ENCODE results near the gene SLC35G6. TPM values are rescaled to one million over a fixed set of nuclear protein-coding genes. Genes with fewer than 3 reads are reported as not detected.

The SLC35G6 gene
- total and polyA plus RNA-seq, 4 donors: not detected

DNA sequence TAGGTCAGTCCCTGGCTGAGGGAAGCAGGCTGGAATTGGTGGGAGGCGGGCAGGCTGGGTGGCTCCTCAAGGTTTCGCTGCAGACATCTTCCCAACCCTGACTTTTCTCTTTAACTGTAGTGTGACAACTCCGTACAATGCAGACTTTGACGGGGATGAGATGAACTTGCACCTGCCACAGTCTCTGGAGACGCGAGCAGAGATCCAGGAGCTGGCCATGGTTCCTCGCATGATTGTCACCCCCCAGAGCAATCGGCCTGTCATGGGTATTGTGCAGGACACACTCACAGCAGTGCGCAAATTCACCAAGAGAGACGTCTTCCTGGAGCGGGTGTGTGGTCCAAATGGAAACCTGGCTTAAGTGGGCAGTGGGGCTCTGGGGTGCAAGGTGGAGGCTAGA lies 17.9 kb downstream of the SLC35G6 start:
- no peak overlapping the region for H3K27ac ChIP-seq (ENCODE audit: low read depth in 1 of 2, low read length in 2 of 2)
- whole genome bisulfite sequencing: 89% methylated on average over 11 of the region's 11 CpGs
- no peaks in the 10 kb centered on the region for H3K27me3 ChIP-seq (ENCODE audit: control insufficient read depth in 4 of 4, insufficient read depth in 4 of 4, low read length in 3 of 4)
- H3K36me3 ChIP-seq (ENCODE audit: control insufficient read depth in 4 of 4, insufficient read depth in 3 of 4, low read depth in 1 of 4, low read length in 3 of 4): peaks cover 36 to 81% (median 70%) of the 10 kb centered on the region in 4 donors
- H3K4me1 ChIP-seq (ENCODE audit: control insufficient read depth in 4 of 4, insufficient read depth in 4 of 4, low read length in 3 of 4): no peaks in the 10 kb centered on the region
- no peak for TF ChIP-seq FOXA2 (IDR thresholded peaks at IDR 0.05)
- no peak for TF ChIP-seq YY1 (IDR thresholded peaks at IDR 0.05)
- TF ChIP-seq, protein P1, sequence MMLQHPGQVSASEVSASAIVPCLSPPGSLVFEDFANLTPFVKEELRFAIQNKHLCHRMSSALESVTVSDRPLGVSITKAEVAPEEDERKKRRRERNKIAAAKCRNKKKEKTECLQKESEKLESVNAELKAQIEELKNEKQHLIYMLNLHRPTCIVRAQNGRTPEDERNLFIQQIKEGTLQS (IDR thresholded peaks at IDR 0.05): no peak
- TF ChIP-seq, protein P2, sequence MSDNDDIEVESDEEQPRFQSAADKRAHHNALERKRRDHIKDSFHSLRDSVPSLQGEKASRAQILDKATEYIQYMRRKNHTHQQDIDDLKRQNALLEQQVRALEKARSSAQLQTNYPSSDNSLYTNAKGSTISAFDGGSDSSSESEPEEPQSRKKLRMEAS (IDR thresholded peaks at IDR 0.05): no peak
- TF ChIP-seq, protein P3, sequence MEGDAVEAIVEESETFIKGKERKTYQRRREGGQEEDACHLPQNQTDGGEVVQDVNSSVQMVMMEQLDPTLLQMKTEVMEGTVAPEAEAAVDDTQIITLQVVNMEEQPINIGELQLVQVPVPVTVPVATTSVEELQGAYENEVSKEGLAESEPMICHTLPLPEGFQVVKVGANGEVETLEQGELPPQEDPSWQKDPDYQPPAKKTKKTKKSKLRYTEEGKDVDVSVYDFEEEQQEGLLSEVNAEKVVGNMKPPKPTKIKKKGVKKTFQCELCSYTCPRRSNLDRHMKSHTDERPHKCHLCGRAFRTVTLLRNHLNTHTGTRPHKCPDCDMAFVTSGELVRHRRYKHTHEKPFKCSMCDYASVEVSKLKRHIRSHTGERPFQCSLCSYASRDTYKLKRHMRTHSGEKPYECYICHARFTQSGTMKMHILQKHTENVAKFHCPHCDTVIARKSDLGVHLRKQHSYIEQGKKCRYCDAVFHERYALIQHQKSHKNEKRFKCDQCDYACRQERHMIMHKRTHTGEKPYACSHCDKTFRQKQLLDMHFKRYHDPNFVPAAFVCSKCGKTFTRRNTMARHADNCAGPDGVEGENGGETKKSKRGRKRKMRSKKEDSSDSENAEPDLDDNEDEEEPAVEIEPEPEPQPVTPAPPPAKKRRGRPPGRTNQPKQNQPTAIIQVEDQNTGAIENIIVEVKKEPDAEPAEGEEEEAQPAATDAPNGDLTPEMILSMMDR (IDR thresholded peaks at IDR 0.05; ENCODE audit: low read depth, low read length, missing input control): no peak
- TF ChIP-seq SP1 (IDR thresholded peaks at IDR 0.05): no peak
- TF ChIP-seq GABPA (IDR thresholded peaks at IDR 0.05 in 1 of 2, conservative IDR thresholded peaks at IDR 0.05 in 1 of 2): no peak
- TF ChIP-seq, protein P4, sequence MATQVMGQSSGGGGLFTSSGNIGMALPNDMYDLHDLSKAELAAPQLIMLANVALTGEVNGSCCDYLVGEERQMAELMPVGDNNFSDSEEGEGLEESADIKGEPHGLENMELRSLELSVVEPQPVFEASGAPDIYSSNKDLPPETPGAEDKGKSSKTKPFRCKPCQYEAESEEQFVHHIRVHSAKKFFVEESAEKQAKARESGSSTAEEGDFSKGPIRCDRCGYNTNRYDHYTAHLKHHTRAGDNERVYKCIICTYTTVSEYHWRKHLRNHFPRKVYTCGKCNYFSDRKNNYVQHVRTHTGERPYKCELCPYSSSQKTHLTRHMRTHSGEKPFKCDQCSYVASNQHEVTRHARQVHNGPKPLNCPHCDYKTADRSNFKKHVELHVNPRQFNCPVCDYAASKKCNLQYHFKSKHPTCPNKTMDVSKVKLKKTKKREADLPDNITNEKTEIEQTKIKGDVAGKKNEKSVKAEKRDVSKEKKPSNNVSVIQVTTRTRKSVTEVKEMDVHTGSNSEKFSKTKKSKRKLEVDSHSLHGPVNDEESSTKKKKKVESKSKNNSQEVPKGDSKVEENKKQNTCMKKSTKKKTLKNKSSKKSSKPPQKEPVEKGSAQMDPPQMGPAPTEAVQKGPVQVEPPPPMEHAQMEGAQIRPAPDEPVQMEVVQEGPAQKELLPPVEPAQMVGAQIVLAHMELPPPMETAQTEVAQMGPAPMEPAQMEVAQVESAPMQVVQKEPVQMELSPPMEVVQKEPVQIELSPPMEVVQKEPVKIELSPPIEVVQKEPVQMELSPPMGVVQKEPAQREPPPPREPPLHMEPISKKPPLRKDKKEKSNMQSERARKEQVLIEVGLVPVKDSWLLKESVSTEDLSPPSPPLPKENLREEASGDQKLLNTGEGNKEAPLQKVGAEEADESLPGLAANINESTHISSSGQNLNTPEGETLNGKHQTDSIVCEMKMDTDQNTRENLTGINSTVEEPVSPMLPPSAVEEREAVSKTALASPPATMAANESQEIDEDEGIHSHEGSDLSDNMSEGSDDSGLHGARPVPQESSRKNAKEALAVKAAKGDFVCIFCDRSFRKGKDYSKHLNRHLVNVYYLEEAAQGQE (IDR thresholded peaks at IDR 0.05): no peak
- TF ChIP-seq, protein P5, sequence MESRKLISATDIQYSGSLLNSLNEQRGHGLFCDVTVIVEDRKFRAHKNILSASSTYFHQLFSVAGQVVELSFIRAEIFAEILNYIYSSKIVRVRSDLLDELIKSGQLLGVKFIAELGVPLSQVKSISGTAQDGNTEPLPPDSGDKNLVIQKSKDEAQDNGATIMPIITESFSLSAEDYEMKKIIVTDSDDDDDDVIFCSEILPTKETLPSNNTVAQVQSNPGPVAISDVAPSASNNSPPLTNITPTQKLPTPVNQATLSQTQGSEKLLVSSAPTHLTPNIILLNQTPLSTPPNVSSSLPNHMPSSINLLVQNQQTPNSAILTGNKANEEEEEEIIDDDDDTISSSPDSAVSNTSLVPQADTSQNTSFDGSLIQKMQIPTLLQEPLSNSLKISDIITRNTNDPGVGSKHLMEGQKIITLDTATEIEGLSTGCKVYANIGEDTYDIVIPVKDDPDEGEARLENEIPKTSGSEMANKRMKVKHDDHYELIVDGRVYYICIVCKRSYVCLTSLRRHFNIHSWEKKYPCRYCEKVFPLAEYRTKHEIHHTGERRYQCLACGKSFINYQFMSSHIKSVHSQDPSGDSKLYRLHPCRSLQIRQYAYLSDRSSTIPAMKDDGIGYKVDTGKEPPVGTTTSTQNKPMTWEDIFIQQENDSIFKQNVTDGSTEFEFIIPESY (IDR thresholded peaks at IDR 0.05): no peak
- TF ChIP-seq JUND (IDR thresholded peaks at IDR 0.05): no peak
- no peak for TF ChIP-seq EGR1 (IDR thresholded peaks at IDR 0.05; ENCODE audit: low read depth in 2 of 2)
- TF ChIP-seq HNF4A (conservative IDR thresholded peaks at IDR 0.05): no peak
- no peak for TF ChIP-seq HNF4G (IDR thresholded peaks at IDR 0.05)
- TF ChIP-seq FOXA1 (IDR thresholded peaks at IDR 0.05): no peak
- TF ChIP-seq RAD21 (IDR thresholded peaks at IDR 0.05): no peak
- DNase-seq (ENCODE audit: low spot score): no peak
- no peak overlapping the region for H3K9ac ChIP-seq (ENCODE audit: low read depth in 1 of 2, low read length in 2 of 2)
- no peaks in the 10 kb centered on the region for H3K9me3 ChIP-seq (ENCODE audit: control insufficient read depth in 4 of 4, low read length in 3 of 4)
- H3K4me3 ChIP-seq (ENCODE audit: low read depth in 1 of 3, low read length in 3 of 3): no peak overlapping the region

DNA sequence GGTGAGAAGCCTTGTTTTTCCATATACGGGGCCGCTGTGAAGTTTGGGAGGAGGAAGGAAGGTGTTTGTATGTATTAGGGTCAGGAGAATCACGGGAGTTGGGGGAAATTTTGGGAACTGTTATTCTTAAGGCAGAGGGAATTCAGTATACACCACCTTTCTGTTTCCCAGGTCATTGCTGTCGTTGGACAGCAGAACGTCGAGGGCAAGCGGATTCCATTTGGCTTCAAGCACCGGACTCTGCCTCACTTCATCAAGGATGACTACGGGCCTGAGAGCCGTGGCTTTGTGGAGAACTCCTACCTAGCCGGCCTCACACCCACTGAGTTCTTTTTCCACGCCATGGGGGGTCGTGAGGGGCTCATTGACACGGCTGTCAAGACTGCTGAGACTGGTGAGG lies 20.5 kb downstream of the SLC35G6 start:
- no peak for DNase-seq (ENCODE audit: low spot score)

More for the DNA sequence above, 20.5 kb downstream of the SLC35G6 start:
- TF ChIP-seq, protein P1 (IDR thresholded peaks at IDR 0.05): no peak
- TF ChIP-seq, protein P5 (IDR thresholded peaks at IDR 0.05): no peak
- TF ChIP-seq HNF4A (conservative IDR thresholded peaks at IDR 0.05) (no peak), FOXA1 (IDR thresholded peaks at IDR 0.05) (no peak), GABPA (IDR thresholded peaks at IDR 0.05 in 1 of 2, conservative IDR thresholded peaks at IDR 0.05 in 1 of 2) (no peak), FOXA2 (IDR thresholded peaks at IDR 0.05) (no peak), RXRA (IDR thresholded peaks at IDR 0.05) (no peak), EGR1 (IDR thresholded peaks at IDR 0.05; ENCODE audit: low read depth in 2 of 2) (no peak), RAD21 (IDR thresholded peaks at IDR 0.05) (no peak), SP1 (IDR thresholded peaks at IDR 0.05) (no peak), HNF4G (IDR thresholded peaks at IDR 0.05) (no peak), TAF1 (conservative IDR thresholded peaks at IDR 0.05) (no peak), JUND (IDR thresholded peaks at IDR 0.05) (no peak)
- TF ChIP-seq, protein P2 (IDR thresholded peaks at IDR 0.05): no peak
- TF ChIP-seq, protein P3 (IDR thresholded peaks at IDR 0.05; ENCODE audit: low read depth, low read length, missing input control): no peak
- Histone ChIP-seq H3K36me3 (ENCODE audit: control insufficient read depth in 4 of 4, insufficient read depth in 3 of 4, low read depth in 1 of 4, low read length in 3 of 4) (peaks cover 40 to 90% (median 79%) of the 10 kb centered on the region in 4 donors), H3K9me3 (ENCODE audit: control insufficient read depth in 4 of 4, low read length in 3 of 4) (no peaks in the 10 kb centered on the region), H3K4me3 (ENCODE audit: low read depth in 1 of 3, low read length in 3 of 3) (no peak overlapping the region), H3K9ac (ENCODE audit: low read depth in 1 of 2, low read length in 2 of 2) (no peak overlapping the region), H3K27ac (ENCODE audit: low read depth in 1 of 2, low read length in 2 of 2) (no peak overlapping the region), H3K4me1 (ENCODE audit: control insufficient read depth in 4 of 4, insufficient read depth in 4 of 4, low read length in 3 of 4) (no peaks in the 10 kb centered on the region), H3K27me3 (ENCODE audit: control insufficient read depth in 4 of 4, insufficient read depth in 4 of 4, low read length in 3 of 4) (no peaks in the 10 kb centered on the region)
- 91% methylated on average over 14 of the region's 14 CpGs for WGBS

Data from liver (tissue), 9 donors.